Loucy (cell line): ENCODE measurements around the gene IL26.

Experiments
- H2AFZ ChIP-seq: fragments of 200-600 bp; sonication (generic); 2 replicates; pipeline ENCODE4 v1.6.0; 2016; ENCODE audit warnings: antibody characterized with exemption, mild to moderate bottlenecking, low read length, moderate library complexity
- H3F3A ChIP-seq: fragments of 200-600 bp; 2 replicates; pipeline ENCODE4 v1.6.0; 2016; ENCODE audit warnings: antibody characterized with exemption, low read depth, mild to moderate bottlenecking
- H3K27me3 ChIP-seq: fragments of 200-600 bp; sonication (generic); 2 replicates; pipeline ENCODE4 v1.6.1; 2014; ENCODE audit warnings: low read length, mild to moderate bottlenecking; ENCODE audit not compliant: insufficient read depth, poor library complexity, severe bottlenecking
- H3K36me3 ChIP-seq: fragments of 200-600 bp; sonication (generic); 2 replicates; pipeline ENCODE4 v1.6.1; 2016; ENCODE audit warnings: low read length; ENCODE audit not compliant: insufficient read depth
- H3K4me1 ChIP-seq: fragments of 200-600 bp; sonication (generic); 2 replicates; pipeline ENCODE4 v1.5.1; 2014; ENCODE audit warnings: low read length, mild to moderate bottlenecking; ENCODE audit not compliant: insufficient read depth, poor library complexity, severe bottlenecking
- H3K4me2 ChIP-seq: fragments of 200-600 bp; sonication (generic); 2 replicates; pipeline ENCODE4 v1.6.0; 2014; ENCODE audit warnings: antibody characterized with exemption, low read length, low read depth, mild to moderate bottlenecking; ENCODE audit not compliant: poor library complexity, severe bottlenecking
- H3K4me3 ChIP-seq: fragments of 200-600 bp; sonication (generic); 2 replicates; pipeline ENCODE4 v1.5.1; 2014; ENCODE audit warnings: low read length, mild to moderate bottlenecking, mixed read lengths; ENCODE audit not compliant: poor library complexity, severe bottlenecking
- H3K79me2 ChIP-seq: fragments of 200-600 bp; sonication (generic); 2 replicates; pipeline ENCODE4 v1.6.1; 2014; ENCODE audit warnings: low read length; ENCODE audit not compliant: insufficient read depth
- H3K9ac ChIP-seq: fragments of 200-600 bp; sonication (generic); 2 replicates; pipeline ENCODE4 v1.6.0; 2014; ENCODE audit warnings: mild to moderate bottlenecking, low read depth, low read length, moderate library complexity; ENCODE audit not compliant: poor library complexity, severe bottlenecking
- H3K9me2 ChIP-seq: fragments of 200-600 bp; sonication (generic); replicated peaks from 2 replicates; pipeline ENCODE4 v1.6.1; 2016; ENCODE audit warnings: low read depth, low read length, mixed read lengths
- H3K9me3 ChIP-seq: fragments of 200-600 bp; sonication (generic); 2 replicates; pipeline ENCODE4 v1.6.1; 2014; ENCODE audit warnings: mild to moderate bottlenecking, antibody characterized with exemption, low read length, low read depth; ENCODE audit not compliant: insufficient read depth
- H4K20me1 ChIP-seq: fragments of 200-600 bp; sonication (generic); 2 replicates; pipeline ENCODE4 v1.6.0; 2014; ENCODE audit warnings: antibody characterized with exemption, low read length, mild to moderate bottlenecking; ENCODE audit not compliant: insufficient read depth, poor library complexity, severe bottlenecking
- EZH2phosphoT487 ChIP-seq: fragments of 200-600 bp; IDR thresholded peaks from 2 replicates; pipeline ENCODE4 v1.6.1; 2018; ENCODE audit warnings: antibody characterized with exemption, mild to moderate bottlenecking, moderate library complexity, borderline replicate concordance
- TF ChIP-seq, protein P1 (sequence below): fragments of 200-600 bp; sonication (generic); conservative IDR thresholded peaks from 2 replicates; pipeline ENCODE4 v1.5.1; 2014; ENCODE audit warnings: mild to moderate bottlenecking, antibody characterized with exemption, low read length

Gene IL26, protein sequence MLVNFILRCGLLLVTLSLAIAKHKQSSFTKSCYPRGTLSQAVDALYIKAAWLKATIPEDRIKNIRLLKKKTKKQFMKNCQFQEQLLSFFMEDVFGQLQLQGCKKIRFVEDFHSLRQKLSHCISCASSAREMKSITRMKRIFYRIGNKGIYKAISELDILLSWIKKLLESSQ

DNA sequence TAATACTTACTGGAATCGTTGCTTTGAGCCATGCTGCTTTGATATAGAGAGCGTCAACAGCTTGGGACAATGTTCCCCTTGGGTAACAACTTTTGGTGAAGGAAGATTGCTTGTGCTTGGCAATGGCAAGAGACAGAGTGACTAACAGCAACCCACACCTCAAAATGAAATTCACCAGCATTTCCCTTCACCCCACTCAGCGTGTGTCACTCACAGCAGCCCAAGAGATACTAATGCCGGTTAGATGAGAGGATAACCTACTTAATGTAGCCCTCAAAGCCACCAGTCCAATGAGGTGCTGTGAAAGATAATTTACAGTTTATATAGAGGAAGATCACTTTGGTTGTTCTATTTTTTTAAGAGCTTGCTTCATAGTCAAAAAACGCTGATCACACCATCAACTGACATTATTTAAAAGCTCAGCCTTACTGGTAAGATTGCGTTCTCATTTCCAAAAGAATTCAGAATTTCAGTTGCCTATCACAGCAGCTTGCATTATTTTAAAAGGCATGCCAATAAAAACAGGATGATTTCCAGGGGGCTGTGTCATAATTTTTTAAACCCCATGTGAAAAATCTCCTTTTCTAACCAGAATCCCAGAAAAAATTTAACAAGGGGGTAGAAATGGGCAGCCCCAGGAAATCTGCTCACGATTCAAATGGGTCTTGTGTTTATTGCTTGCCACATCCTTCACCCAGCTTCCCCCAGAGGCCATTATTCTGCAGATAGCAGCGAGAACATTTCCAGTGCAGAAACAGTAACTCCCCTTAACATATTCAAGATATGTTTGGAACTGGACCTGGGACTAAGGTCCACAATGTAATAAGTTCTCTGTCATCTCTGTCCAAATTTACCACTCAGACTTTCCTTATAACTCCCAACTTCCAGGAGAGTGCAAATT lies at the start of gene IL26:
Gene IL26, minus strand, starts transcription at position 235 of the 901 bp plus-strand sequence. Its CDS starts 54 bp downstream, at position 181.
- Histone ChIP-seq H3K9me2 (no peaks in the 10 kb centered on the region), H3K9ac (peak within 1 kb of the TSS; percentile 64), H3K9me3 (no peaks in the 10 kb centered on the region), H3K4me1 (peaks cover 40% of the 10 kb centered on the region), H3K4me2 (peak within 1 kb of the TSS; percentile 70), H3K4me3 (peak within 1 kb of the TSS; percentile 57), H3F3A (peaks cover 4% of the 10 kb centered on the region; the same call in 1 of the 2 replicates), H3K36me3 (no peaks in the 10 kb centered on the region), H4K20me1 (no peaks in the 10 kb centered on the region), H3K27me3 (no peaks in the 10 kb centered on the region), H3K79me2 (no peaks in the 10 kb centered on the region), H2AFZ (peak within 1 kb of the TSS; percentile 23; the same call in 1 of the 2 replicates)
- TF ChIP-seq EZH2phosphoT487: no peak
- TF ChIP-seq, protein P1, sequence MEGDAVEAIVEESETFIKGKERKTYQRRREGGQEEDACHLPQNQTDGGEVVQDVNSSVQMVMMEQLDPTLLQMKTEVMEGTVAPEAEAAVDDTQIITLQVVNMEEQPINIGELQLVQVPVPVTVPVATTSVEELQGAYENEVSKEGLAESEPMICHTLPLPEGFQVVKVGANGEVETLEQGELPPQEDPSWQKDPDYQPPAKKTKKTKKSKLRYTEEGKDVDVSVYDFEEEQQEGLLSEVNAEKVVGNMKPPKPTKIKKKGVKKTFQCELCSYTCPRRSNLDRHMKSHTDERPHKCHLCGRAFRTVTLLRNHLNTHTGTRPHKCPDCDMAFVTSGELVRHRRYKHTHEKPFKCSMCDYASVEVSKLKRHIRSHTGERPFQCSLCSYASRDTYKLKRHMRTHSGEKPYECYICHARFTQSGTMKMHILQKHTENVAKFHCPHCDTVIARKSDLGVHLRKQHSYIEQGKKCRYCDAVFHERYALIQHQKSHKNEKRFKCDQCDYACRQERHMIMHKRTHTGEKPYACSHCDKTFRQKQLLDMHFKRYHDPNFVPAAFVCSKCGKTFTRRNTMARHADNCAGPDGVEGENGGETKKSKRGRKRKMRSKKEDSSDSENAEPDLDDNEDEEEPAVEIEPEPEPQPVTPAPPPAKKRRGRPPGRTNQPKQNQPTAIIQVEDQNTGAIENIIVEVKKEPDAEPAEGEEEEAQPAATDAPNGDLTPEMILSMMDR: no peak

DNA sequence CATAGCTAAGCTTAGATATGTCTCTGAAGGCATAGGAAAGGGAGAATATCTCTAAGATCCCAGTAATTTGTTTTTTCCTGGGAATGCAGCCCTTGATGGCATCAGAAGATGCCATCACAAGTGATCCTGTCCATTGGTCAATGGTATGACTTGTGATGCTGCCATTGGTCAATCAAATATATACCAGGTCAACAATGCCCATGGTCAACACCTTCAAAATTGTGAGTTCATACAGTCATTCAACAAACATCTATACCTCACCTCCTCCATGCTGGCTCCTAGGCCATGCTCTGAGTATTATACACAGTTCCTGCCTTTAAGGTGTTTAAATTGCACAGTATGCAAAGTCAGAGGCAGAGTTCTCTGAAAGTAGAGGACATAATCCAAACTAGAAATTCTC lies 47.1 kb upstream of the IL26 start:
- no peaks in the 10 kb centered on the region for H3K9me3 ChIP-seq
- H3K9ac ChIP-seq: no peak overlapping the region
- H3K36me3 ChIP-seq: no peaks in the 10 kb centered on the region
- no peak overlapping the region for H3K4me3 ChIP-seq
- no peaks in the 10 kb centered on the region for H4K20me1 ChIP-seq
- TF ChIP-seq, protein P1: no peak
- no peak for TF ChIP-seq EZH2phosphoT487
- H3K79me2 ChIP-seq: no peaks in the 10 kb centered on the region
- H3K9me2 ChIP-seq: no peaks in the 10 kb centered on the region
- no peak overlapping the region for H2AFZ ChIP-seq
- H3K4me1 ChIP-seq: peaks cover 2% of the 10 kb centered on the region
- H3K4me2 ChIP-seq: no peak overlapping the region
- H3F3A ChIP-seq: no peaks in the 10 kb centered on the region
- H3K27me3 ChIP-seq: no peaks in the 10 kb centered on the region

DNA sequence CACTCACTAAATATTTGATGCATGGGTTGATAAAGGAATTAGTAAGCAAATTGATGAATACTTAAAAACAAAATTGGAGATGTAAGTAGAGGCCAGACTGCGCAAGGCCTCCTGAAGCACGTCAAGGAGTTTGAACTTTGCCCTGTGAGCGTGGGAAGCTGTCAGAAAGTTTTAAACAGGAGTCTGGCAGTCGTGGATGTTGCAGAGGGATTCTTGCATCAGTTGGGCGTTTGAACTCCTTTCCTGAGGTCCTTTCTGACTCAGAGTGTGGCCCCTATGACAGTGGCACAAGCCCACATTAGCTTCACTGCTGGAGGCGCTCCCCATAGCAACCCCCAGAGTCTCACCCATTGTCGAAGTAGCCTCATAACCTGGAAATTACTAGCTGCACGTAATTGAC lies 45.7 kb upstream of the IL26 start:
- Histone ChIP-seq H3K4me1 (peaks cover 7% of the 10 kb centered on the region), H3K4me3 (no peak overlapping the region), H3K36me3 (no peaks in the 10 kb centered on the region), H3K9me2 (no peaks in the 10 kb centered on the region), H2AFZ (no peak overlapping the region), H3F3A (no peaks in the 10 kb centered on the region), H3K9ac (no peak overlapping the region), H4K20me1 (no peaks in the 10 kb centered on the region), H3K79me2 (no peaks in the 10 kb centered on the region), H3K4me2 (no peak overlapping the region), H3K9me3 (no peaks in the 10 kb centered on the region), H3K27me3 (no peaks in the 10 kb centered on the region)
- TF ChIP-seq, protein P1: no peak
- no peak for TF ChIP-seq EZH2phosphoT487
